ENCODE results near the gene RASGRF1. TPM values are rescaled to one million over a fixed set of nuclear protein-coding genes. Genes with fewer than 3 reads are reported as not detected.

RASGRF1 gene
- total RNA-seq, 1 donor from 2014 or later, result under 0.01 TPM

DNA sequence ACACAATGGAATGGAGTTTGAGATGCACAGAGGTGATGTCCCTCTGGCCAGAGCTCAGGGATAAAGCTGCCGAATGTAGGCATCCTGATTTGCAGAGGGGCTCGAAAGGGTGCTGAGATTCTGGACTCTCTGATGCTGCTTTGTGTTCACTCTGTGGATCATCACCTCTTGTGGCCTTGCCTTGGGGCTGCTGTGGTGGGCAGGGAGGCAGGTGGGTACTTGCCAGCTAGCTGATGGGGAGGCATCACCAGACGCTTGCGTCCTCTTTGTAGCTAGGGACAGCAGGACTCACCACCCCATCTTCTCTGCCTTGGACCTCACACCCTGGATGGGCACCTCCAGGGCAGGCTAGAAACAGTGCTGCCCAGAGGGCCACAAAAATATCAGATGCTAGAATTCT is 14.6 kb upstream of the RASGRF1 start:
- DNase-seq (ENCODE audit: low read depth), result no peak
- FAIRE-seq, result no peak
- TF ChIP-seq, protein P1, sequence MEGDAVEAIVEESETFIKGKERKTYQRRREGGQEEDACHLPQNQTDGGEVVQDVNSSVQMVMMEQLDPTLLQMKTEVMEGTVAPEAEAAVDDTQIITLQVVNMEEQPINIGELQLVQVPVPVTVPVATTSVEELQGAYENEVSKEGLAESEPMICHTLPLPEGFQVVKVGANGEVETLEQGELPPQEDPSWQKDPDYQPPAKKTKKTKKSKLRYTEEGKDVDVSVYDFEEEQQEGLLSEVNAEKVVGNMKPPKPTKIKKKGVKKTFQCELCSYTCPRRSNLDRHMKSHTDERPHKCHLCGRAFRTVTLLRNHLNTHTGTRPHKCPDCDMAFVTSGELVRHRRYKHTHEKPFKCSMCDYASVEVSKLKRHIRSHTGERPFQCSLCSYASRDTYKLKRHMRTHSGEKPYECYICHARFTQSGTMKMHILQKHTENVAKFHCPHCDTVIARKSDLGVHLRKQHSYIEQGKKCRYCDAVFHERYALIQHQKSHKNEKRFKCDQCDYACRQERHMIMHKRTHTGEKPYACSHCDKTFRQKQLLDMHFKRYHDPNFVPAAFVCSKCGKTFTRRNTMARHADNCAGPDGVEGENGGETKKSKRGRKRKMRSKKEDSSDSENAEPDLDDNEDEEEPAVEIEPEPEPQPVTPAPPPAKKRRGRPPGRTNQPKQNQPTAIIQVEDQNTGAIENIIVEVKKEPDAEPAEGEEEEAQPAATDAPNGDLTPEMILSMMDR (IDR thresholded peaks at IDR 0.05; ENCODE audit: insufficient read depth, low read length, severe bottlenecking), result no peak

DNA sequence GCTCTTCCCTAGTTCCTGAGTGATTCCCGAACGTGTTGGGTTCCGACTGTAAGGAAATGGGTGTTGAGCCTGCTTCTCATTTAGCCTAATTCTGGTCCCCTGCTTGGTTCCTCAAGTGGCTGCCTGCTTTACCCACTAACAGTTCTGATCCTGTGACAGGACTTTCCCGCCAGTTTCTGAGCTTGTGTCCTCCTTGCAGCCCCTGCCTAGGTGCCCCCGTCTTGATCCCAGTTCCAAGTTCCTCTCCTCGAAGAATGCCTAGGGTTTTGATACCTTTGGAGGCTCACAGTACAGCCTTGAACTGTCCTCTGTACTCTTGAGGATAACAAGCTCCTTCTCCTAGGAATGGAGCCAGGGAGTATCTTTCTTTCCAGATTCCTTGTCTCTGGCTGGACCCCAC is 12.0 kb upstream of the RASGRF1 start:
- no peak for FAIRE-seq

More for the DNA sequence above, 14.6 kb upstream of the RASGRF1 start:
- H3K4me3 ChIP-seq (ENCODE audit: low read depth, low read length), result no peak overlapping the region
- no peaks in the 10 kb centered on the region for H3K36me3 ChIP-seq (ENCODE audit: control insufficient read depth, insufficient read depth, low read length)
- no peaks in the 10 kb centered on the region for H3K27me3 ChIP-seq (ENCODE audit: control insufficient read depth, insufficient read depth, low read length)

DNA sequence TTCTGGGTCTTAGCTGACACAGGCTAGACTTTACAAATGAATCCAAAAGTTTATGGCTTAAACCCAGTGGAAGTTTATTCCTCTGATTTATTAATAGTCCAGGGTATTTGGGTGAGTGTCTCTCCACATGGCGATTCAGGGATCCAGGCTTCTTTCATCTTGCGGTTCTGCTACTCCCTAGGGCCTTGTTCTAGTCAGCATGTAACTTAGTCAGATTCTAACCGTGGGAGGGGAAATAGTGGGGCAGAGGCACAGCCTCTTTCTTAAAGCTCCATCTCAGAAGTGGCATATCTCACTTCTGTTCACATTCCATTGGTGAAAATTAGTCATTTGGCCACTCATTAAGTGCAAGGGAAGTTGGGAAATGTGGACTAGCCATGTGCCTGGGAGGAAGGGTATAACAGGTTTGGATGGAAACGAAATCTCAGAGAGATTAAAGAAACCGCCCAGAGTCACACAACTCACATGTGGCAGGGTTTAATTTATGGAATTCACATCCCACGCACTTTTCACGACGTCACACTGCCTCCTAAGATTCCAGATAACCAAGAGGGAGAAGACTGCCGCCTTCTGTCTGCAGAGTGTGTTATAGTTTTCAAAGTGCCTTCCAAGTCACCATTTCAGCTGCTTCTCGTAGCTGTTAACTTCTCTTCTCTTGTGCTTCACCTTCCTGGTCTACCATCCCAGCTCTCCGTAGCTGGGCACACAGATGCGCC is 11.4 kb upstream of the RASGRF1 start:
- no peaks in the 10 kb centered on the region for H3K36me3 ChIP-seq (ENCODE audit: control insufficient read depth, insufficient read depth, low read length)
- H3K27me3 ChIP-seq (ENCODE audit: control insufficient read depth, insufficient read depth, low read length), result no peaks in the 10 kb centered on the region
- FAIRE-seq (peak; percentile 94), DNase-seq (ENCODE audit: low read depth) (no peak)
- no peak overlapping the region for H3K4me3 ChIP-seq (ENCODE audit: low read depth, low read length)
- TF ChIP-seq, protein P1 (IDR thresholded peaks at IDR 0.05; ENCODE audit: insufficient read depth, low read length, severe bottlenecking), result no peak

More for the DNA sequence above, 12.0 kb upstream of the RASGRF1 start:
- TF ChIP-seq, protein P1 (IDR thresholded peaks at IDR 0.05; ENCODE audit: insufficient read depth, low read length, severe bottlenecking), result no peak
- no peaks in the 10 kb centered on the region for H3K27me3 ChIP-seq (ENCODE audit: control insufficient read depth, insufficient read depth, low read length)
- no peak overlapping the region for H3K4me3 ChIP-seq (ENCODE audit: low read depth, low read length)
- no peaks in the 10 kb centered on the region for H3K36me3 ChIP-seq (ENCODE audit: control insufficient read depth, insufficient read depth, low read length)
- DNase-seq (ENCODE audit: low read depth), result no peak

DNA sequence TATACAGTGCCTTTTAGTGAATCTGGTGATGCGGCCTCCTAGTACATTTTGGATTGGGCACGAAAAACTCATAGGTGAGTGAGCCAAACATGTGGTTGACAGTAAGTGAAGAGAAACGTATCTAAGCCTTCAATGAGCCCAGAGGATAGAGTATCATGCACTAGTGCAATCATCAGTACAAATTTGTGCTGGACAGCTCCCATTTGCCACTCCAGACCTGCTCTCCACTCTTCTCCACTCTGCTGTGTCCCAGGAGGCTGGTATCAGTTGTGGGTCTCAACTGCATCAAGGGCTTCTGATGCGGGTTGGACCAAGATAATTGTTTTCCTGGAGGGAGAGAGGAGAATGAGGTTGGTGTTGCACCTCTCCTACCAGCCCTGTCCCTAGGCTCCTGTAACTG is 9.1 kb upstream of the RASGRF1 start:
- no peak for DNase-seq (ENCODE audit: low read depth)
- TF ChIP-seq, protein P1 (IDR thresholded peaks at IDR 0.05; ENCODE audit: insufficient read depth, low read length, severe bottlenecking), result no peak
- H3K36me3 ChIP-seq (ENCODE audit: control insufficient read depth, insufficient read depth, low read length), result no peaks in the 10 kb centered on the region
- FAIRE-seq, result peak; percentile 80
- H3K4me3 ChIP-seq (ENCODE audit: low read depth, low read length), result no peak overlapping the region
- H3K27me3 ChIP-seq (ENCODE audit: control insufficient read depth, insufficient read depth, low read length), result no peaks in the 10 kb centered on the region

DNA sequence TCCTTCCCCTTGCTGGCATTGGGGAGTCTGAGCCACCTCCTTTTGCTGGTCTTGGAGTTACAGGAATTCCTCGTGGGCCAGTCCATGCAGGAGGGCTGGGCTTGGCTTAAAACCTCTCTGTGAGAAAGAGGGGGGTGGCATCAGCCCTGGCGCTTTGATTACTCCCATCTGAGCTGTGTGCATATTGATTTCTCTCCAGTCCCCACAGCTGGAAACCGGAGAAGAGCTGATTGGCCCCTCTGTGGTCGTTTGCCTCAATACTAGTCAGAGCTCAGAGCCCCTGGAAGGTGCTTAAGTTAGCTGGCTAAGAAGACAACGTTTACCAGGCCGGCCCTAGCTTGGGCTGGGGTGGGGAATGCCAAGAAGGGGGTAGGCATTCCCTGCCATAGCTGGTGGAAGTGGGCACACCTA is 4.0 kb upstream of the RASGRF1 start:
- Histone ChIP-seq H3K27me3 (ENCODE audit: control insufficient read depth, insufficient read depth, low read length) (peaks cover 21% of the 10 kb centered on the region), H3K36me3 (ENCODE audit: control insufficient read depth, insufficient read depth, low read length) (no peaks in the 10 kb centered on the region), H3K4me3 (ENCODE audit: low read depth, low read length) (no peak overlapping the region)
- TF ChIP-seq, protein P1 (IDR thresholded peaks at IDR 0.05; ENCODE audit: insufficient read depth, low read length, severe bottlenecking), result no peak
- DNase-seq (ENCODE audit: low read depth), result no peak
- FAIRE-seq, result no peak

Data from bronchial epithelial cell (primary cell).